GM20431 (cell line): ENCODE results near the gene AMPH.

Experiments
- in situ Hi-C: fragments of 300-500 bp; cut with MseI, MboI; formaldehyde crosslinking; loops from one replicate; pipeline ENCODE4 v1.15.0; 2020; ENCODE audit warnings: low sequenced_read_pairs; ENCODE audit not compliant: unreplicated experiment

The AMPH gene

DNA sequence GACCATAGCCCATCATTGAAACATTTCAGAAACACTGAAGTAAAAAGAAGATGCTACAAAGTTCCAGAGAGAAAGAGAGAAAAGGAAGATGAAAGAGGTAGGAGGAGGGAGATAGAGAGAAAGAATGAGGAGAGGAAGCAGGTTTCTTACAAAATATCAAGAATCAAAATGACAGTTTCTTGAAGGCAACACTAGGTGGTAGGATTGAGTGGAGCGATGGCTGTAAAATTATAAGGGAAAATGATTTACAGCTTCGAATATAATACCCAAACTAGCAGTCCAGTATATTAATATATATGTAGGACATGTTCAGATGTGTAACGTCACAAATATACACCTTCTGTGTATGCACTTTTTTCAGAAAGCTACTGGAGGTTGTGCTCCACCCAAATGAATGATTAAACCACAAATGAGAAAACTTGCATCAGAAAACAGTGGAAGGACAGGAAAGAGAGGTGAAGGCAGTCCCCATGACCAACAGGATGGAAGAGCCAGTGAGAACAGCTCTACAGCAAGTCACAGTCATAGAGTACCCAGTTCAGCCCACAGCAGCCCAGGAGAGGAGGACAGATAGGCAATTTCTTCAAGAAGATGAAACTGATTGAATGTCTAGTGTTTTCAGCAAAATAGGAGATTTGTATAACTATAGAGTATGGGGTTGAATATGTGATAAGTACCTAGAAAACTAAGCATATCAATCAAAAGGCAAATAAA lies 206.3 kb downstream of the AMPH start:
- in situ Hi-C loops = no loop called here

- in situ Hi-C loops = no loop called here
Observed at GRCh38 chr7:38413784-38414183, 217.4 kb downstream of the AMPH start.

- in situ Hi-C loops = no loop called here
Observed at GRCh38 chr7:38411404-38411803, 219.8 kb downstream of the AMPH start.

- in situ Hi-C loops = no loop called here
Observed at GRCh38 chr7:38410056-38410455, 221.1 kb downstream of the AMPH start.

DNA sequence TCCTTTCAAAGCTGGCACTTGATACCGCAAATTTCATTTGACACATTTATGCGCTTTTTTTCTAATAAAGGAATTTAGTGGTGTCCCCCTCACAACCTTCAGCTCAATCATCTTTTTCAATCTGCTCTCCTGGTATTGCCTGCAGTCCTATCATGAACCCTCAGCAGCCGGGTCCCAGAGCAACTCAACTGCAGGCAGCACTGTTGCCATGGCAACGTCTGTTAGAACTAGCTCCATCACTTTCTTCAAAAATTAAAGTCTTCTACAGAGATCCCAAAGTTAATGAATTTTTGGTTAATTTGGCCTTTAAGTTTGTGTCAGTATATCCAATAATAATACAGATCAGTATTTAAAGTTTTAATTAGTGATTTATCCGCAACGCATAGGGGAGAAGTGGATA lies 221.6 kb downstream of the AMPH start:
- in situ Hi-C loops = no loop called here

DNA sequence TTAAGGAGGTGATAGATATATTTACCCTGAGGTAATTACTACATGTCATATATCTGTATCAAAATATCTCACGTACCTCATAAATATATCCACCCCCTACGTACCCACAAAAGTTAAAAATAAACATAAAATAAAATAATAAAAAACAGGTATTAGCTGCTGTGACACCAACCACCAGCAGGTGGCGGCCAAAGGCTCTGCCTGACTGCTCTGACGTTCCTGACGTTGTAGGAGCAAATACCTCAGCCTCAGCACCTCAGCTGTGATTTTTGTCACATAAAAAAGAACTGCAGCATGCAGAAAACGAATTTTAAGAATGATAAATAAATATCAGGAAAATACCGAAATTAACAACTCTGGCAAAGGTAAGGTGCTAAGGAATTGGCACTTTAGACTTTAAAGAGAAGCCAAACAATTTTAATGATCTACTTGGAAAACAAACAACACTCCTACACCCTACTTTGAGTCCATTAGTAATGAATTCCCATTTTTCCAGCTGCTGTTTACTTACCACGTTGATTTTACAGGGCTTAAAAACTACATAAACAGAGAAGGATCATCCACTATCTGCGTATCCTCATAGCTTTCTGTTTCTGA lies 232.3 kb downstream of the AMPH start:
- in situ Hi-C loops = loop anchor here (10.0 kb wide), 1 partner anchor 256 kb away; no protein-coding TSS in a partner anchor

DNA sequence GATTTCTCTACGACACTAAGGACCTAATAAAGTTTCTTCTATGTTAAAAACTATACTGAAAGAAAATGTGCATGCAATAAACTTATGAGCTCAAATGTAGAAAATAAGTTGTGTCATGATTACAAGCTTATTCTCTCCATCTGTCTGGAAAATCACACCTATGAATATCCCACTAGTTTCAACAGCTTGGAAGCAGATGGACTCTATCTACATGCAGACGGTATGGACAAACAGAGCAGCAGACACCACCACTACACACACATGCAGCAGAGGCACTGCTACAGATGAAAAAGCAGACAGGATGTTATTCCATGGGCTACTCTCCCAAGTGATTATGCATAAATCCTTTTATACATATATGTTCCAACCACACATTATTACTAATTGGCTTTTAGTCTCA lies 234.3 kb downstream of the AMPH start:
- in situ Hi-C loops = loop anchor here (10.0 kb wide), 1 partner anchor 258 kb away; no protein-coding TSS in a partner anchor

- in situ Hi-C loops = loop anchor here (10.0 kb wide), 1 partner anchor 259 kb away; no protein-coding TSS in a partner anchor
Observed at GRCh38 chr7:38395921-38396552, 235.1 kb downstream of the AMPH start.

DNA sequence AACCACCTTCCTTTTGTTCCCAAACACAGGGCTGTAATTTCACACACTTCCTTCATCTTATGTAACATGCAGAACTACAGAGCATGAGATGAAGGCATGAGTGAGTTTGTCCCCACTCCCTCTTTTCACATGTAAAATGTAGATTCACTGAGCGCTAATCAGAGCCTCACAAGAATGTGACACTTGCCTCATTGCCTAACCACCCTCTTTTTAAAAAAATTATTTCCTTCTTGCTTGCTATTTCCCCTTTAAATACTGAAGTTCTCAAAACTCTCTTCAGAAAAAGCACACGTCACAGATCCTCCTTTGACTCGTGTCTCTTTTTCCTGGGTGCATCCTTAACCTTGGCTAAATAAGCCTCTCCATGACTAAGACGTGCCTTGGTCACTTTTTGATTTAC lies 236.5 kb downstream of the AMPH start:
- in situ Hi-C loops = loop anchor here (10.0 kb wide), 1 partner anchor 260 kb away; no protein-coding TSS in a partner anchor

DNA sequence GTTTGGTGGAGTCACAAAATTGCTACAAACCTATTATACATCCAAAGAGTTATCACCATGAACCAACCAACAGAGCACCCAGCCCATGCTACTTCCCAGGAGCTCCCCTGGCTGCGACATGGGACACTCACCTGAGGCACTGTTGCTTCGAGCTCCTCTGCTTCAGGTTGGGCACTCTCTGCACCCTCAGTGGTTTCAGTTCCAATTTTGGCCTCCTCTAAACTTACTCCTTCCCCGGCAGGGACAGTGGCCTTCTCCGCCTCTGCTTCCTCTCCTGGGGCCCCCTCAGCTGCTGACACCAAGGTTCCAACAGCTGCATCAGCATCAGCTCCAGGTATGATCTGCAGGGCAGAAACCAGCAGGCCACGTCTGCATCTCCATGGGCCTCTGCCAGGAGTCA lies 237.3 kb downstream of the AMPH start:
- in situ Hi-C loops = loop anchor here (10.0 kb wide), 1 partner anchor 261 kb away; no protein-coding TSS in a partner anchor

GRCh38 chr7:38391751-38392150 lies 239.4 kb downstream of the AMPH start:
- in situ Hi-C loops = loop anchor here (10.0 kb wide), 1 partner anchor 263 kb away; no protein-coding TSS in a partner anchor

GRCh38 chr7:38385682-38386081 lies 245.5 kb downstream of the AMPH start:
- in situ Hi-C loops = no loop called here

GRCh38 chr7:38383281-38383680 lies 247.9 kb downstream of the AMPH start:
- in situ Hi-C loops = no loop called here

DNA sequence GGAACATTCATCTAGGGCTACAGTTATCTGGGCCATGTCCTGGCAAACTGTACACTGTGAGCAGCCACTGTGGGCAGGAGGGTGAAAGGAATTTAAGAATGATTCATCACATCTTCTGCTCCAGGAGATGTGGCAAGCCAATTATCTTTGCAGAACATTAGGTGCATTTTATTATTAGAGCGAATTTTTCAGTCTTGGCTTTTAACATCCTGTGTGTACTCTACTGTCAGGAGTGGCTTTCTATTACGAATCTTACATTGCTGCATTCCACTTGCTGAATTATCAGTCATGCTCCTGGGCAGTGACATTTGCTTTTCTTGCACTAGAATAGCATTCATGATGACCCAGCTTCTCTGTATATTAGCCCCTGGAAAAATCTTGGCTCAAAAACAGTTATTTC lies 248.5 kb downstream of the AMPH start:
- in situ Hi-C loops = no loop called here

DNA sequence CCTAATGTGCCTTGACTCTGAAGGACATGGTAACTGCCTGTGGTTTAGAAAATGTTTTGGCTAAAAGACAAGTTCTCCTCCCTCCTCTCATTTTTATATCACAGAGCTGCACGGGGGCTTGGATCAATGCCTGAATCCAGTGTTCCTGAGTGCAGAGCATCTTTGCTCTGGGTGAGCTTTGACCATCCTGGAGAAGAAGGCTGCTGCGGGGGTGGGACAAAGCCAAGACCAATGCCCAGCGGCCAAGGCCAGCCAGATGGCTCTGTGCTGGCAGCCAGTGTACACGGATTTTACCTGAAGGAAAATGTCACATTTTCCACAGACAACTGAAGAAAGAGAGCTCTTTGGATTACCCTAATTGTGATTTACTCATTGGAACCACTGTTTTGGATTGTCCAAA lies 255.7 kb downstream of the AMPH start:
- in situ Hi-C loops = no loop called here

DNA sequence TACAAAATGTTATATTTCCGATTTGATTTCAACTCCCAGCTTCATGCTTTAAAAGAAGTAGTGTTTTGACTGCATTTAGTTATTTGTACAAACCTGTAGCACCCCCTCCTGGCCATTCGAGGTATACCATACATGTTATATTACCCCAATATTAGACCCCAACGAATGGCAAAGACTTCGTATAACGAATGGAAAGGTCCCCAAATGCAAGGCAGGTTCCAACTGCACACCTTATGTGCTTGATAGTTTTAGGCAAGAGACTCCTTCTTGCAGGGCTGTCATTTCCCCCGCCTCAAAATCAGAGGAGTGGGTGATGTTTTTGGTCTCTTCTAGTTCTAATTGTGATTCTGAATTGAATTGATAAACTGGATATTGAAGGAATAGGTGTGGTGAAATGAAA lies 256.7 kb downstream of the AMPH start:
- in situ Hi-C loops = no loop called here

GRCh38 chr7:38373155-38373554 lies 258.0 kb downstream of the AMPH start:
- in situ Hi-C loops = no loop called here

- in situ Hi-C loops = no loop called here
Observed at GRCh38 chr7:38372290-38372689, 258.9 kb downstream of the AMPH start.

- in situ Hi-C loops = no loop called here
Observed at GRCh38 chr7:38369816-38370493, 261.2 kb downstream of the AMPH start.

DNA sequence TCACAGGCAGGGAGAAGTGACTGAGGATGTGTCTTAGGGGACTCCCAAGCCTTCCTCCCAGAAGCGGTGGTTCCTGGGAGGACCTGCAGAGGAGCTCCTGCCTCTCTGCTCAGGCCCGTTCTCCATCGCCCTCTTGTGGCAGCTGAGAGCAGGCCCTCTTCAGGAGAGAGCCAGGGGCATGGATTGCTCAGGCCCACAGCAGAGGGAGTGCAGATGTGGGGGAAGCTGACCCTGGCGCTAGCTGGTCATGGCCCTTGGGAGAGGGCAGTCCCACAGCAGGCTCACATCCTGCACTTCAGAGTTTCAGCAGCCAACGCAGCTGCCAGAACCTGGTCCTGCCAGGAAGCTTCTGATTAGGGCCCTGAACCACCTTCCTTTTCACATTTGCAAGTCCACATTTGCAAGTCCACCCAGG lies 263.0 kb downstream of the AMPH start:
- in situ Hi-C loops = no loop called here
